Naive thymus-derived CD4-positive, alpha-beta T cell (primary cell): ENCODE measurements around the gene GGTLC1. TPM values are rescaled to one million over a fixed set of nuclear protein-coding genes. Genes with fewer than 3 reads are reported as not detected.

Experiments
- ATAC-seq: fragments of 150-1000 bp; cut with Tn5 transposase; 2 replicates; pipeline ENCODE4 v1.10.0; 2021; ENCODE audit warnings: mild to moderate bottlenecking, moderate library complexity
- CTCF ChIA-PET: fragments of 350-600 bp; sonication (Branson Sonifier 250); formaldehyde crosslinking; loops from one replicate; lab custom pipeline; 2021; ENCODE audit warnings: antibody characterized with exemption; lab: Charles Lee
- POLR2A ChIA-PET: fragments of 350-600 bp; sonication (Branson Sonifier 250); formaldehyde crosslinking; loops from one replicate; lab custom pipeline; 2021; ENCODE audit warnings: antibody characterized with exemption, inconsistent platforms; lab: Charles Lee
- DNase-seq, 9 donors: peaks; one replicate each; pipeline versions ENCODE4 v3.0.0 to v3.0.0-alpha.2; 2020 to 2022; ENCODE audit warnings: mixed read lengths in 1 of 9
- H3K27ac ChIP-seq: one replicate; pipeline ENCODE4 v1.7.0; 2013; ENCODE audit warnings: mild to moderate bottlenecking, low read depth, low read length, moderate library complexity
- H3K27me3 ChIP-seq, 2 donors: one replicate each; pipeline ENCODE4 v1.7.0; 2013; ENCODE audit warnings: low read length in 2 of 2, mild to moderate bottlenecking in 2 of 2, moderate library complexity in 2 of 2; ENCODE audit not compliant: control insufficient read depth in 2 of 2, insufficient read depth in 2 of 2
- H3K36me3 ChIP-seq, 3 experiments: 1 replicate in 2 of 3; 2 replicates in 1 of 3; pipeline ENCODE4 v1.7.0; 2013; ENCODE audit warnings: low read length in 3 of 3, mild to moderate bottlenecking in 3 of 3, moderate library complexity in 1 of 3; ENCODE audit not compliant: insufficient read depth in 3 of 3, control insufficient read depth in 2 of 3
- H3K4me1 ChIP-seq, 2 donors: one replicate each; pipeline ENCODE4 v1.7.0; 2013; ENCODE audit warnings: low read length in 2 of 2, mild to moderate bottlenecking in 2 of 2, moderate library complexity in 1 of 2; ENCODE audit not compliant: control insufficient read depth in 2 of 2, insufficient read depth in 2 of 2
- H3K4me3 ChIP-seq: 2 replicates; pipeline ENCODE4 v1.7.0; 2013; ENCODE audit warnings: mild to moderate bottlenecking, low read length
- H3K9me3 ChIP-seq, 3 experiments: 1 replicate in 2 of 3; 2 replicates in 1 of 3; pipeline ENCODE4 v1.7.0; 2013; ENCODE audit warnings: low read length in 3 of 3; ENCODE audit not compliant: control insufficient read depth in 2 of 3
- H3K27ac Mint-ChIP-seq, 9 donors: one replicate each; pipeline ENCODE4 v1.8.0; 2020 to 2022; ENCODE audit warnings: mixed read lengths in 9 of 9, mild to moderate bottlenecking in 8 of 9, moderate library complexity in 5 of 9, inconsistent platforms in 2 of 9
- H3K27me3 Mint-ChIP-seq, 5 donors: one replicate each; pipeline ENCODE4 v1.8.0; 2021 to 2022; ENCODE audit warnings: mixed read lengths in 5 of 5, mild to moderate bottlenecking in 1 of 5
- H3K36me3 Mint-ChIP-seq, 5 donors: one replicate each; pipeline ENCODE4 v1.8.0; 2020 to 2022; ENCODE audit warnings: mixed read lengths in 5 of 5, mild to moderate bottlenecking in 3 of 5, inconsistent platforms in 1 of 5
- H3K4me1 Mint-ChIP-seq, 7 donors: one replicate each; pipeline ENCODE4 v1.8.0; 2020 to 2022; ENCODE audit warnings: mixed read lengths in 7 of 7, mild to moderate bottlenecking in 3 of 7, inconsistent platforms in 1 of 7
- H3K4me3 Mint-ChIP-seq, 10 donors: one replicate each; pipeline ENCODE4 v1.8.0; 2020 to 2022; ENCODE audit warnings: mild to moderate bottlenecking in 10 of 10, mixed read lengths in 10 of 10, moderate library complexity in 6 of 10, inconsistent platforms in 2 of 10
- H3K9me3 Mint-ChIP-seq, 11 donors: one replicate each; pipeline ENCODE4 v1.8.0; 2020 to 2022; ENCODE audit warnings: mixed read lengths in 11 of 11, mild to moderate bottlenecking in 4 of 11, inconsistent platforms in 1 of 11, moderate library complexity in 1 of 11
- intact Hi-C, 2 donors: fragments of 100-400 bp; cut with micrococcal nuclease; formaldehyde crosslinking; loops; one replicate each; pipeline ENCODE4 v1.15.1; 2023
- polyA plus RNA-seq, 2 donors: library from polyadenylated mRNA; unstranded; fragments of 300-500 nt; fragmentation: Illumina TruSeq; gene quantifications; one replicate each; pipeline ENCODE4 v1.2.3, GENCODE V29; 2021
- total RNA-seq, 6 experiments: library from RNA in 5 of 6; stranded (reverse) in 5 of 6; gene quantifications; 1 replicate in 5 of 6; 2 replicates in 1 of 6; pipeline ENCODE4 v1.2.3 and lab custom pipeline; 2021 to 2026

Gene GGTLC1
- total and polyA plus RNA-seq, 7 experiments from 2014 or later, result not detected

DNA sequence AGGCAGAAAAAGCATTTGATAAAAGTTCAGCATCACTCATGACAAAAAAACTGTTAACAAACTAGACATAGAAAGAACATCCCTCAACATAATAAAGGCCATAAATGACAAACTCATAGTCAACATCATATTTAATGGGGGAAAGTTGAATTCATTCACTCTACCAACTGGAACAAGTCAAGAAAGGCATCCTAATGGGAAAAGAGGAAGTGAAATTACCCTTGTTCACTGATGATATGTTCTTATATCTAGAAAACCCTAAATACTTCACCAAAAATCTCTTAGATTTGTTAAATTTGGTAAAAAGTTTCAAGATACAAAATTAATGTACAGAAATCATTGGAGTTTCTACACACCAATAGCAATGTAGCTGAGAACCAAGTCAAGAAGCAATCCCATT is 48.9 kb downstream of the GGTLC1 start:
- intact Hi-C loops, result loop anchor here in 1 of 2 donors (5.0 to 10.0 kb wide), 3 partner anchors 47 to 1055 kb away; partner anchors contain the start of gene APMAP
- CTCF ChIA-PET, result interaction anchor here (1.3 kb wide), 1 partner anchor 1126 kb away, joined by 3 read pairs; no protein-coding TSS in a partner anchor

DNA sequence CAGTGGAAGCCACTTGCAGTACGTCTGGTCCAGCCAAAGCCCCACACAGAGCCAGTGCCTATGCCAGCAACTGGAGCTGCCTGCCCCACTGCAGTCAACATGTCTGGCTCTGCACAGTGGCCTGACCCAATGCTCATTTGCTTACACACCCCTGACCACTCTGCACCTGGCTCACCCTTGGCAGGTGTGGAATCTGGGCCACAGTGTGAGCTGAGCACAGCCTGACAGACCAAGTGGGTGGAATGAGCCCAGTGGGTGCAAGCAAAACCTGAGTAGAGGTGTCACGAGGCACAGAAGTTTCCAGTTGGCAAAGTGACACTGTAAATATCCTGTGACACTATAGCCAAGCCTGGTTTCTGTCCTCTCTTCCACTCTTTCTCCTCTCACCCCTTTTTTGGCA is 49.5 kb downstream of the GGTLC1 start:
- Histone ChIP-seq H3K4me3 (no peak overlapping the region), H3K27ac (no peak overlapping the region), H3K4me1 (no peaks in the 10 kb centered on the region), H3K36me3 (no peaks in the 10 kb centered on the region), H3K27me3 (no peaks in the 10 kb centered on the region), H3K9me3 (no peaks in the 10 kb centered on the region)
- intact Hi-C loops, result loop anchor here in 1 of 2 donors (5.0 to 10.0 kb wide), 3 partner anchors 47 to 1056 kb away; partner anchors contain the start of gene APMAP
- CTCF ChIA-PET, result interaction anchor here (0.6 to 2.5 kb wide), 6 partner anchors 45 to 1126 kb away, joined by 3 to 27 read pairs (median 12); no protein-coding TSS in a partner anchor
- Mint-ChIP-seq H3K4me3 (no peak overlapping the region), H3K27me3 (peaks cover 0 to 7% (median 0%) of the 10 kb centered on the region in 5 donors), H3K4me1 (no peaks in the 10 kb centered on the region), H3K27ac (no peak overlapping the region), H3K36me3 (no peaks in the 10 kb centered on the region), H3K9me3 (no peaks in the 10 kb centered on the region)
- POLR2A ChIA-PET, result no interaction called here
- DNase-seq (no peak), ATAC-seq (no peak)

More for the DNA sequence above, 48.9 kb downstream of the GGTLC1 start:
- Mint-ChIP-seq H3K36me3 (no peaks in the 10 kb centered on the region), H3K4me1 (no peaks in the 10 kb centered on the region), H3K27ac (no peak overlapping the region), H3K4me3 (no peak overlapping the region), H3K27me3 (peaks cover 0 to 7% (median 0%) of the 10 kb centered on the region in 5 donors), H3K9me3 (no peaks in the 10 kb centered on the region)
- H3K9me3 ChIP-seq, result no peaks in the 10 kb centered on the region
- DNase-seq, result no peak
- H3K36me3 ChIP-seq, result no peaks in the 10 kb centered on the region
- no peaks in the 10 kb centered on the region for H3K4me1 ChIP-seq
- no peak overlapping the region for H3K27ac ChIP-seq
- no peak for ATAC-seq
- no peak overlapping the region for H3K4me3 ChIP-seq
- POLR2A ChIA-PET, result no interaction called here
- H3K27me3 ChIP-seq, result no peaks in the 10 kb centered on the region

DNA sequence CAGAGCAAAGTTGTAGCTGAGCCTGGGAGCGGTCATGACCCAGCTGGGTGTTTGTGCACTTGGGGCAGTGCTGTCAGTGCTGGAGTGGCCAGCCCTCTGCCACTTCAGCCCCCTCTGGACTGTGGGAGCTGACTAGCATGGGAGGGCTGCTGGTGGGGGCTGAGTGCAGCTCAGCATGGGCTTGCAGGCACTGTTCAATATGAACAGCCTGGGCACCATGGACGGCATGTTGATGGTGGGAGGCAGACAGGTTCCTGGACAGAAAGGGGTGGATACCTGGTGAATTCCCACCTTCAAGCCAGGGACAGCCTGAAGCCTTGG is 50.5 kb downstream of the GGTLC1 start:
- no peak overlapping the region for H3K27ac ChIP-seq
- no peak overlapping the region for H3K4me3 Mint-ChIP-seq
- no peaks in the 10 kb centered on the region for H3K4me1 ChIP-seq
- H3K36me3 ChIP-seq, result no peaks in the 10 kb centered on the region
- no peaks in the 10 kb centered on the region for H3K9me3 Mint-ChIP-seq
- ChIA-PET POLR2A (no interaction called here), CTCF (interaction anchor here (0.6 to 2.5 kb wide), 22 partner anchors 9 to 1127 kb away, joined by 3 to 27 read pairs (median 4); no protein-coding TSS in a partner anchor)
- H3K27me3 ChIP-seq, result no peaks in the 10 kb centered on the region
- no peaks in the 10 kb centered on the region for H3K36me3 Mint-ChIP-seq
- H3K4me3 ChIP-seq, result no peak overlapping the region
- ATAC-seq (no peak), DNase-seq (no peak)
- no peak overlapping the region for H3K27ac Mint-ChIP-seq
- H3K9me3 ChIP-seq, result no peaks in the 10 kb centered on the region
- H3K27me3 Mint-ChIP-seq, result peaks cover 0 to 7% (median 0%) of the 10 kb centered on the region in 5 donors
- H3K4me1 Mint-ChIP-seq, result no peaks in the 10 kb centered on the region
- intact Hi-C loops, result loop anchor here in 1 of 2 donors (5.0 to 10.0 kb wide), 3 partner anchors 46 to 1057 kb away; partner anchors contain the start of gene APMAP

DNA sequence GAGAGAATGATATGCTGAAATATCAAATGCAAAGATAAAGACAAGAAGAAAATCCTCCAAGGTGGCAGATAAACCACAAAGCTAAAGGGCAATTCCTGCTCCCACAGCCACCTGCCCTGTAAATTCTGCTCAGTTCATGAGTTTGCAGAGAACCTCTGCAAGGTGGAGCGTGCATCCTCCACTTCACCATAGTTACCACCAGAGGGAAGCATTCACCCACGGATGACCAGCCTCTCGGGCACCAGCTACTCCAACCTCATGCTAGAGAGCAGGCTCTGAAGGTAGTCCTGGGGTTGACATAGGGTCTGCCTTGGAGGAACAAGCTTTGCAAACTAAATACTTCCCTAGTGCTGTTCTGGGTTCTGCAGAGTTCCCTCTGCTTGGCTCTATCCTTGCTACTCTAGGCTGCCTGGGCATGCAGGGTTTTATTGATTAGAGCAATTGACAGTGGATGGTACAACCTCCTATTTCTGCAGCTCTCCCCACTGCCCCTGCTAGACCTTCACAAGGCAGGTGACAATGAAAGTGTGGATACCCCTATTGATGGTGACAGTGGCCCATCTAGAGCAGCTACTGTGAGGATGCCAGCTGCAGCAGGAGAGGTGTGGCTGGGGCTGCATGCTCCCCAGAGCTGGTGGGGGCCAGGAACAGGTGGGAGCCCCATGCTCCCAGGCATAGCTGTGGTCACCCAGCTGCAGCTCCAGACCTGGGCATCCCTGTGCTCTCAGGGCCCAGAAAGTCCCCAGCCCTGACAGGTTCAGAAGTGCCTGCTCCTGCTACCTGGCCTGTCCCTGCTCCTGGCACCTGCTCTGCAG is 51.1 kb downstream of the GGTLC1 start:
- no peaks in the 10 kb centered on the region for H3K4me1 Mint-ChIP-seq
- Histone ChIP-seq H3K27ac (no peak overlapping the region), H3K9me3 (no peaks in the 10 kb centered on the region), H3K4me1 (no peaks in the 10 kb centered on the region), H3K27me3 (no peaks in the 10 kb centered on the region), H3K4me3 (no peak overlapping the region), H3K36me3 (no peaks in the 10 kb centered on the region)
- no peak overlapping the region for H3K4me3 Mint-ChIP-seq
- peaks cover 0 to 7% (median 0%) of the 10 kb centered on the region in 5 donors for H3K27me3 Mint-ChIP-seq
- peak; percentile 43 to 80 (median 70) for DNase-seq
- ChIA-PET POLR2A (no interaction called here), CTCF (interaction anchor here (0.5 to 2.5 kb wide), 24 partner anchors 9 to 1128 kb away, joined by 3 to 27 read pairs (median 4); no protein-coding TSS in a partner anchor)
- no peaks in the 10 kb centered on the region for H3K9me3 Mint-ChIP-seq
- peak; percentile 97 for ATAC-seq
- intact Hi-C loops, result loop anchor here (1.0 to 10.0 kb wide), 11 partner anchors 45 to 1057 kb away; partner anchors contain the start of gene APMAP (in 1 of the 2)
- no peaks in the 10 kb centered on the region for H3K36me3 Mint-ChIP-seq
- H3K27ac Mint-ChIP-seq, result peak overlapping the region in 2 of 9 donors; percentile 25 to 79

Other genes starting within 250 kb of the GGTLC1 start
- not detected for gene CST1, start 237.8 kb downstream of the GGTLC1 start, total RNA-seq
- not detected for gene CST1, start 237.8 kb downstream of the GGTLC1 start, polyA plus RNA-seq
- not detected for gene CST2, start 162.1 kb downstream of the GGTLC1 start, total RNA-seq
- gene CST2, start 162.1 kb downstream of the GGTLC1 start, polyA plus RNA-seq, result not detected
- gene CST5, start 109.0 kb downstream of the GGTLC1 start, total RNA-seq, result not detected
- not detected for gene CST5, start 109.0 kb downstream of the GGTLC1 start, polyA plus RNA-seq